ENCODE data around the gene UQCC2. TPM values are rescaled to one million over a fixed set of nuclear protein-coding genes. Genes with fewer than 3 reads are reported as not detected.
A peak's percentile ranks its signal among the peaks of the same experiment; 100 is the strongest.

Gene UQCC2
- 10 to 100 TPM; 41.8 to 48.6 (median 45.7) TPM for total RNA-seq
- long read RNA-seq, donor 1, full-length matches to known transcripts: 32 of 32 reads
- long read RNA-seq, donor 1, partial matches to known transcripts: 0 of 32 reads
- long read RNA-seq, donor 1, other reads (novel, unspliced or antisense): 0 of 32 reads
- long read RNA-seq, donor 2, full-length matches to known transcripts: 18 of 19 reads
- long read RNA-seq, donor 2, partial matches to known transcripts: 1 of 19 reads
- long read RNA-seq, donor 2, other reads (novel, unspliced or antisense): 0 of 19 reads

GRCh38 chr6:33711140-33712129, at the start of gene UQCC2:
UQCC2 (minus strand) TSS chr6:33711700; CDS start chr6:33711686, 14 bp downstream.
- H3K9me3 ChIP-seq: no peaks in the 10 kb centered on the region
- peak within 1 kb of the TSS; percentile 76 for H3K4me3 ChIP-seq
- H3K36me3 ChIP-seq (ENCODE audit: low read depth): no peaks in the 10 kb centered on the region
- DNase-seq: peak; percentile 97 to 98 (median 98)
- peaks cover 8% of the 10 kb centered on the region for H3K4me1 ChIP-seq (ENCODE audit: low read depth)
- ATAC-seq: peak; percentile 99
- intact Hi-C loops (cut with DNase I, micrococcal nuclease): loop anchor here in 1 of 2 donors (10.0 kb wide), 1 partner anchor 53 kb away; no protein-coding TSS in a partner anchor
- peak; percentile 65 for TF ChIP-seq CTCF (IDR thresholded peaks at IDR 0.05)

- ATAC-seq (no peak), DNase-seq (no peak)
- no peak for TF ChIP-seq CTCF (IDR thresholded peaks at IDR 0.05)
- intact Hi-C loops (cut with DNase I, micrococcal nuclease): loop anchor here in 1 of 2 donors (10.0 kb wide), 2 partner anchors 45 to 395 kb away; partner anchors contain the start of gene UQCC2
- Histone ChIP-seq H3K36me3 (ENCODE audit: low read depth) (no peaks in the 10 kb centered on the region), H3K4me1 (ENCODE audit: low read depth) (peaks cover 13% of the 10 kb centered on the region), H3K9me3 (no peaks in the 10 kb centered on the region), H3K4me3 (no peak overlapping the region)
Measured at GRCh38 chr6:33759887-33760629, 48.6 kb upstream of the UQCC2 start.

GRCh38 chr6:33758815-33759216, 47.3 kb upstream of the UQCC2 start:
- ATAC-seq: no peak
- no peak for DNase-seq
- no peaks in the 10 kb centered on the region for H3K36me3 ChIP-seq (ENCODE audit: low read depth)
- H3K4me1 ChIP-seq (ENCODE audit: low read depth): peaks cover 13% of the 10 kb centered on the region
- no peaks in the 10 kb centered on the region for H3K9me3 ChIP-seq
- intact Hi-C loops (cut with DNase I, micrococcal nuclease): no loop called here
- TF ChIP-seq CTCF (IDR thresholded peaks at IDR 0.05): no peak
- no peak overlapping the region for H3K4me3 ChIP-seq

- Histone ChIP-seq H3K4me1 (ENCODE audit: low read depth) (peaks cover 15% of the 10 kb centered on the region), H3K9me3 (no peaks in the 10 kb centered on the region), H3K4me3 (no peak overlapping the region), H3K36me3 (ENCODE audit: low read depth) (no peaks in the 10 kb centered on the region)
- ATAC-seq: no peak
- no peak for DNase-seq
- intact Hi-C loops (cut with DNase I, micrococcal nuclease): no loop called here
- no peak for TF ChIP-seq CTCF (IDR thresholded peaks at IDR 0.05)
Measured at GRCh38 chr6:33757906-33758305, 46.4 kb upstream of the UQCC2 start.

- ATAC-seq (no peak), DNase-seq (no peak)
- no peak for TF ChIP-seq CTCF (IDR thresholded peaks at IDR 0.05)
- Histone ChIP-seq H3K36me3 (ENCODE audit: low read depth) (no peaks in the 10 kb centered on the region), H3K4me1 (ENCODE audit: low read depth) (peaks cover 23% of the 10 kb centered on the region), H3K4me3 (no peak overlapping the region), H3K9me3 (no peaks in the 10 kb centered on the region)
- intact Hi-C loops (cut with DNase I, micrococcal nuclease): no loop called here
Measured at GRCh38 chr6:33757113-33757512, 45.6 kb upstream of the UQCC2 start.
